Gastrocnemius medialis (tissue), 4 donors: Measurements from ENCODE around the gene DDX53.

Source experiments
- POLR2A ChIP-seq, 2 donors: fragments of 450-650 bp; IDR thresholded peaks; one replicate each; pipeline ENCODE4 v1.6.1; 2017; ENCODE audit warnings: antibody characterized with exemption in 2 of 2, mild to moderate bottlenecking in 2 of 2, moderate library complexity in 2 of 2
- TF ChIP-seq, protein P1 (sequence below), 5 experiments: fragments of 450-650 bp in 3 of 5; fragments of 200-600 bp in 2 of 5; sonication (generic) in 2 of 5; IDR thresholded peaks in 4 of 5; conservative IDR thresholded peaks in 1 of 5; 1 replicate in 4 of 5; 2 replicates in 1 of 5; pipeline ENCODE4 v1.5.1; 2016 to 2019; ENCODE audit warnings: antibody characterized with exemption in 5 of 5, mild to moderate bottlenecking in 3 of 5, moderate library complexity in 3 of 5

DNA sequence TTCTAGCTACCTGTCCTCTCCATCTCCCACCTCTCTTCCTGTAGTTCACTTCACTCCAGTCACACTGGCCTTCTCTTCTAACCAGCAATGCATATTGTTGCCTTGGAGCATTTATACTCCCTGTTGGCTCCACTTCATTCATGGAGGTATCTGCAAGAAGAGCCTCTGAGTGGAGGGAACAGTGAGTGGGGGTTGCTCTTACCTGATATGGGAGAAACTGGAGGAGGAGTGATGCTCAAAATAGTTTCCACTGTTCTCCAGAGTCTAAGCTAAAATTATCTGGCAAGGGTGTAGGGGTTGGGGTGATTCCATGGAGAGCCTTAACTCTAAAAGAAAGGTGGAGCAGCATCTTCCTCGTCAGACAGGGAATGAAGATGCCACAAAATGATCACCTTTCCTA is 28.9 kb upstream of the DDX53 start:
- TF ChIP-seq, protein P1, sequence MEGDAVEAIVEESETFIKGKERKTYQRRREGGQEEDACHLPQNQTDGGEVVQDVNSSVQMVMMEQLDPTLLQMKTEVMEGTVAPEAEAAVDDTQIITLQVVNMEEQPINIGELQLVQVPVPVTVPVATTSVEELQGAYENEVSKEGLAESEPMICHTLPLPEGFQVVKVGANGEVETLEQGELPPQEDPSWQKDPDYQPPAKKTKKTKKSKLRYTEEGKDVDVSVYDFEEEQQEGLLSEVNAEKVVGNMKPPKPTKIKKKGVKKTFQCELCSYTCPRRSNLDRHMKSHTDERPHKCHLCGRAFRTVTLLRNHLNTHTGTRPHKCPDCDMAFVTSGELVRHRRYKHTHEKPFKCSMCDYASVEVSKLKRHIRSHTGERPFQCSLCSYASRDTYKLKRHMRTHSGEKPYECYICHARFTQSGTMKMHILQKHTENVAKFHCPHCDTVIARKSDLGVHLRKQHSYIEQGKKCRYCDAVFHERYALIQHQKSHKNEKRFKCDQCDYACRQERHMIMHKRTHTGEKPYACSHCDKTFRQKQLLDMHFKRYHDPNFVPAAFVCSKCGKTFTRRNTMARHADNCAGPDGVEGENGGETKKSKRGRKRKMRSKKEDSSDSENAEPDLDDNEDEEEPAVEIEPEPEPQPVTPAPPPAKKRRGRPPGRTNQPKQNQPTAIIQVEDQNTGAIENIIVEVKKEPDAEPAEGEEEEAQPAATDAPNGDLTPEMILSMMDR (IDR thresholded peaks at IDR 0.05 in 4 of 5, conservative IDR thresholded peaks at IDR 0.05 in 1 of 5) = no peak
- TF ChIP-seq POLR2A (IDR thresholded peaks at IDR 0.05) = no peak
